HG02870 (cell line): Measurements from ENCODE around the gene MAP3K10.

Experiments used
- ATAC-seq: cut with Tn5 transposase; IDR thresholded peaks from one replicate; pipeline ENCODE4 v1.9.1; 2021; ENCODE audit warnings: mild to moderate bottlenecking, moderate library complexity; ENCODE audit not compliant: unreplicated experiment

Gene MAP3K10

GRCh38 chr19:40232949-40233810 is 42.0 kb downstream of the MAP3K10 start:
- ATAC-seq: no peak

DNA sequence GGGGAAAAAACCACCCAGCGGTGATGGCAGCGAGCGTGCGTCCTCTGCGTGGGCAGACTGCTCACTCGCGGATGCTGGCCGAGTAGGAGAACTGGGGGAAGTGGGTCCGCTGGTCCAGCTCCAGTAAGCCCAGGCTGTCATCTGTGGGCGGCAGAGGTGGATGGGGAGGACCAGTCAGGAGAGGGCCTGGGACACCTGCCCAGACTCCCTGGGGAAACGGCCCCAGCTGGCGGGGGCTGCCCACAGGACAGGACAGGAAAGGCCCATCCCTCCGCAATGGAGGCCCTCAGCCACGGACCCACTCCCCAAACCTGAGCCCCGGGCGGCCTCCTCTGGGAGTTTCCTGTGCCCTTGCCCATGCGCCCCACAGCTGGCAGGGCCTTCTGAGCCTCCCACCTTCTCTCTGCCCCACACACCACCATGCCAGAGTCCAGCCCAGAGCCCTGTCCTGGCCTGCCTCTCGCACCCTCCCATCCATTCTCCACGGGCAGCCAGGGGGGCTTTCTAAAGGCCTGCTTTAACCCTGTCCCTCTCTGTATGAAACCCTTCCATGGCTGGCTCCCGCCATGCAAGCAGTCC is 42.7 kb downstream of the MAP3K10 start:
- ATAC-seq: no peak

GRCh38 chr19:40234429-40235237 is 43.4 kb downstream of the MAP3K10 start:
- ATAC-seq: no peak

GRCh38 chr19:40235238-40236025 is 44.2 kb downstream of the MAP3K10 start:
- no peak for ATAC-seq

- no peak for ATAC-seq
Observed at GRCh38 chr19:40236026-40236355, 44.8 kb downstream of the MAP3K10 start.

- ATAC-seq: no peak
Observed at GRCh38 chr19:40236366-40236765, 45.1 kb downstream of the MAP3K10 start.

DNA sequence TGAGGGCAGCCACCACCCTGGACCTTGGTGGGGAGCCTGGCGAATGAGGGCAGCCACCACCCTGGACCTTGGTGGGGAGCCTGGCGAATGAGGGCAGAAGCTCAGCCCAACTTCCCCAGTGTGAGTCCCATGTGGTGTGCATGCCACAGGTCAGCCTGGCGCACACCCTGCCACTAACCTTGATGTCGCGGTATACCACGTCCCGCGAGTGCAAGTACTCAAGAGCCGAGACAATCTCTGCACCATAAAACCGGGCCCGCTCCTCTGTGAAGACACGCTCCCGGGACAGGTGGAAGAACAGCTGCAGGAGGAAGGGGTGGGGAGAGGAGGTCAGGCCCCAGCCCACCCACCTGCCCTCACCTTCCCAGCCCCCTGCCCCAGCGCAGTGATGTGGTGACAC is 46.6 kb downstream of the MAP3K10 start:
- ATAC-seq: no peak

GRCh38 chr19:40238775-40239174 is 47.5 kb downstream of the MAP3K10 start:
- no peak for ATAC-seq

- no peak for ATAC-seq
Observed at GRCh38 chr19:40239415-40240226, 48.4 kb downstream of the MAP3K10 start.

DNA sequence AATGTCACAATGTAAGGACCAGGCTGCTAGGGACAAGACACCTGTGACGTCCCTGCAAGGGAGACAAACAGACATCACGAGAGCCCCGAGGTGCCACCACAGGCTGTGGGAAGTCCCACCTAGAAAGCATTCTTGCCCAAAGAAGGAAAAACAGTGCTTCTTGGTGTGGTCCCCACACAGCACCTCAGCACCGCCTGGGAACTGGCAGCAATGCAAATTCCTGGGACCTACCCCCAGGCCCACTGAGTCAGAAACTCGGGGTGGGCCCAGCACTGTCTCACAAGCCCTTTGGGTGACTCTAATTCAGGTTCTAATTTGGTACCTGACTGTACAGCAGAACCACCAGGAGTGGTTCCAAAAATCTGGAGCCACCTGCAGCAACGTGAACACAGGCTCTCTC is 49.1 kb downstream of the MAP3K10 start:
- no peak for ATAC-seq

DNA sequence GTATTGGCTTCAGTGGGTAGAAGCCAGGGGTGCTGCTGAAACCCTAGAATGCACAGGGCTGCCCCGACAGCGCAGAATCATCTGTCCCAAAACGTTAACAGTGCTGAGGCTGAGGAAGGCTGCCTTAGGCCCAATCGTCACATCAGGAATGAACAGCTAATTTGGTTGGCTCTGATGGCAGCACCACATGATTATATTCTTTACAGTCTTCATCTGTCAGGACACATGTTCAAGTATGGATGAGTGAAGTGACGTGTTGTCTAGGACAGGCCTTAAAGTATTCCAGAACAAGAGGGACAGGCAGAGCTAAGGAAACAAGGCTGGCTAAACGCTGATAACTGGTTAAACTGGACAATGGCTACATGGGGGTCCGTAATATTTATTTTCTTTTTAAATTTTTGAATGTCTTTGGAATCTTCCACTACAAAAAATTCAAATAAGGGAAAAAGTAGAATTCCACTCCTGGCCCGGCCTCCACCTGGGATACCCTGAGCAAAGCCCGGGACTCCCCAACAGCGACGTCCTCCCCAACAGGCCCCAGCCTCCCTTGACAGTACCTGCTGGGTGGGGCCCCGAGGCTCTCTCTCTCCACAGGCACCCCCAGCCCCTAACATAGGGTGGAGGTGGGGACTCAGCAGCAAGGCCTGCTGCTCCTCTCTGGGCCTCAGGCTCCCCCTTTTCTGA is 50.0 kb downstream of the MAP3K10 start:
- ATAC-seq: no peak

DNA sequence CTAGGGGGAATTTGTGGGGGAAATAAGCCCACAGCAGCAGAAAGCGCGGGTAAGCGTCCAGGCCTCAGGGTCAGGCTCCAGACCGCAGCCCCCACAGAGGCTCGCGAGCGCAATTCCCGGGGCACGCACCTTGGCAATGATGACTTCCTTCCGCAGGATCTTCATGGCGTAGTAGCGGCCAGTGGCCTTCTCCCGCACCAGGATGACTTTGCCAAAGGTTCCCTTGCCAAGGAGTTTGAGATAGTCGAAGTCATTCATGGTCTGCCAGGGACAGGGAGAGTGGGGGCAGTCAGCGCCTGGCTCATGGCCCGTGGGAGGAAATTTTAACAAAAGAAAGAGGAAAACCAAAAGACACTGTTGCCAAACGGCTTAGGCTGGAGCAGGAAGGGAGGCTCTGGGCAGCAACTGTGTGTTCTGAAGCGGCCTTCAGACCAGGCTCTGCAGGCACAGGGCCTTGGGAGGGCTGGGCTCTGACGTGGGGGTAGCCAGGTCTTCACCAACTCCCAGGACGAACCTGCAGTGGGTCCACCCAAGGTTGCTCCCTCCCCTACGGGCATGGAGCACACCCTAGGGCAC is 50.7 kb downstream of the MAP3K10 start:
- no peak for ATAC-seq

GRCh38 chr19:40242480-40242879 is 51.3 kb downstream of the MAP3K10 start:
- no peak for ATAC-seq

DNA sequence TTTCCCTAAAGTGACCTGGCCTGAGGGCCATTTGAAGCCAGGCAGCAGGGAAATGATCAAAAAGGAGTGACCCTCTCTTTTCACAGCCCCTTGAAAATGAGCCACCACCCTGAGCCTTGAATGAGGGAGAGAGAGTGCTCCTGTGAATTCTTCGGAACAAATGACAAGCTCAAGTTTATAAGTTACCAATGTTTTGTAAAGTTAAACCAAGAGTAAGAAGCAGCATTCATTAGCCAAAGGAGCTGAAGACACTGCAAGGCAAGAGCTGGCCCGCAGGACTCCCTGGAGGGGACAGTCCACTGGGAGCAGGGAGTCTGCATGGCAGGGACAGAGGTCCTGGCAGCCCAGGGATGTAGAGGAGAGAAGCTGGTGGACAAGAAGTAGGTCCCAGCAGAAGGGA is 52.0 kb downstream of the MAP3K10 start:
- no peak for ATAC-seq

- ATAC-seq: no peak
Observed at GRCh38 chr19:40244579-40245317, 53.5 kb downstream of the MAP3K10 start.

DNA sequence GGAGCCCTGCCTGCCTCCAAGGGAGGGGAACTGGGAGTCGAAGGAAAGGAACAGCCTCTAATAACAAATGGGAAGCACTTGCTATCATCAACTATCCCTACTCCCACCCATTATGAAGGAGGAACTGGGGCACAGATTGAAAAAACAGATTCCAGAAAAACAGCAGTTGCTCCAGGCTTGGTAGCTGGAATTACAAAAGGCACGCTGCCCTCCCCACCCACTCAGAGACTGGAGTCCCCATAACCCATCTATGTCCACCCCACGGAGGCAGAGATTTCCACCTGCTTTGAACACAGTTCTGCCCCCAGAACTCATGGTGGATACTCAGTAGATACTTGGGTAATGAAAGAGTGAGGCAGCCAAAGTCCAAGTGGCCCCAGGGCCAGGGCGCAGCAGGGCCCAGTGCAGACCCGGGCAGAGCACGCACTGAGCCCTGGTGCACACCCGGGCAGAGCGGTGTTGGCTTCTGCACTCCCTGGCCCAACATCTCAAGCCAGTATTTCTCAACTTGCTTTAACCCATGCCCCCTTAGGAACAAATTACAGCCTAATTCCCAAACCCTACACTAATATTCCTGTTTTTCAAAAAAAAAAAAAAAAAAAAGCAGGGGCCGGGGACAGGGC is 54.4 kb downstream of the MAP3K10 start:
- ATAC-seq: no peak

DNA sequence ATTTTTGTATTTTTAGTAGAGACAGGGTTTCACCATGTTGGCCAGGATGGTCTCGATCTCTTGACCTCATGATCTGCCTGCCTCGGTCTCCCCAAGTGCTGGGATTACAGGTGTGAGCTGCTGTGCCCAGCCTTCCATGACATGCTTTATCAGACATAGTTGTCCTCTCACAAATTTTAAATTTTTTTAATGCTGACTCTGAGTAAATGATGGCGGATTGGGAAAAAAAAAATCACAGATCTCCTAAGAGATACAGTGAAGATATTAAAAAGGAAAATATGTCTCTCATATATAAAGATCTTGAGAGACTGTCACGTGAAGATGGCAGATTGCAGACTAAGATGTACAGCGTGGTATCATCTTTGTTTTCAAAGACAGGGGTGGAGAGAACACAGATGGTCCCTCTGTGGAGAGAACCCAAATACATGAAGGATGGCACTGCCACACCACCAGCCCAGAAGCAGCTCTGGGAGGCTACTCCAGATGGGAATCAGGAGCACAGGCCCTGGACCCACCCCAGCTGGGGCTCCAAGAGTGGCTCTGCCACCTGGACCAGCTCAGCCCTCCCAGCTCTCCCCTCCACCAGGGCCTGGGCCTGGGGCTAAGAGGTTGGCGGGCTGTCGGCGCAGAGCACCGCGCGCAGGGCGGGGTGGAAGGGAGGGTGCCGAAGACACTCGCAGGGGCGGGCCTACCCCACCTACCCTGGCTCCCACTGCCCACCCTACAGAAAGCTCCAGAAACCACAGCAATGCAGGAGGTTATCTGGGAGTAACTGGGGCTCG is 55.3 kb downstream of the MAP3K10 start:
- ATAC-seq: no peak
